Stimulated activated naive CD4-positive, alpha-beta T cell (primary cell): ENCODE data around the gene LRCH1.
"Not testable (repeated sequence)": the region's sequence is repeated elsewhere in the genome, so short reads cannot be mapped to it uniquely, and the experiment has no call there.

ENCODE experiments used
- DNase-seq, 6 experiments: peaks; one replicate each; lab custom pipeline; 2025; lab: John Stamatoyannopoulos, UW

The LRCH1 gene, protein sequence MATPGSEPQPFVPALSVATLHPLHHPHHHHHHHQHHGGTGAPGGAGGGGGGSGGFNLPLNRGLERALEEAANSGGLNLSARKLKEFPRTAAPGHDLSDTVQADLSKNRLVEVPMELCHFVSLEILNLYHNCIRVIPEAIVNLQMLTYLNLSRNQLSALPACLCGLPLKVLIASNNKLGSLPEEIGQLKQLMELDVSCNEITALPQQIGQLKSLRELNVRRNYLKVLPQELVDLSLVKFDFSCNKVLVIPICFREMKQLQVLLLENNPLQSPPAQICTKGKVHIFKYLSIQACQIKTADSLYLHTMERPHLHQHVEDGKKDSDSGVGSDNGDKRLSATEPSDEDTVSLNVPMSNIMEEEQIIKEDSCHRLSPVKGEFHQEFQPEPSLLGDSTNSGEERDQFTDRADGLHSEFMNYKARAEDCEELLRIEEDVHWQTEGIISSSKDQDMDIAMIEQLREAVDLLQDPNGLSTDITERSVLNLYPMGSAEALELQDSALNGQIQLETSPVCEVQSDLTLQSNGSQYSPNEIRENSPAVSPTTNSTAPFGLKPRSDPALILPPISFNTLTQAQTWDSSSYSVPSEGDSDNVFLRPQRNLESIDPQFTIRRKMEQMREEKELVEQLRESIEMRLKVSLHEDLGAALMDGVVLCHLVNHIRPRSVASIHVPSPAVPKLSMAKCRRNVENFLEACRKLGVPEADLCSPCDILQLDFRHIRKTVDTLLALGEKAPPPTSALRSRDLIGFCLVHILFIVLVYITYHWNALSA

DNA sequence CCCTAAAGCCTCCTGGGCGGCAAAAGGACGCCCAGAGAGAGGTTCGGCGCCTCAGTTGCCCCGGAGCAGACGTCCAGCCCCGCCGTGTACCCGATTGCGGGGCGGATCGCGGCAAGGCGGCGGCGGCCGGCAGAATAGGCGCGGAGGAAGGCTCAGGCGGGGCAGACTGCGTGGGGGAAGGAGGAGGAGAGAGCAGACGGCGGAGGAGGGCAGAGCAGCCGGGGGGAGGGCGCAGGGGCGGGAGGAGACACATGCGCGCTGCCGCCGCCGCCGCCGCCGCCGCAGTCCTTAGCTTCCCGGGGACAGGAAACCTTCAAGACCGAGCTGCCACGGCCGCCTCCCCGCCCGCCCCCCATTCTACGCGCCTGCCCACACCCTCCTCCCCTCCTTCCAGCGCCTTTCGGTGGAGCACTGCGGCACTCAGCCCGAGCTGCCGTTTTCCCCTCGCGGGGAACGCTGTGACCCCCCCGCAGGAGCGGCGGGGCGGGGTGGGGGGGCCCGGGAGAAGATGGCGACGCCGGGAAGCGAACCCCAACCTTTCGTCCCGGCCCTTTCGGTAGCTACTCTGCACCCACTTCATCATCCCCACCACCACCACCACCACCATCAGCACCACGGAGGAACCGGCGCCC, at the start of gene LRCH1:
LRCH1 (plus strand) TSS at position 282 of the 632 bp plus-strand sequence; CDS start at position 509, 227 bp downstream.
- DNase-seq, result peak; percentile 73 to 81 (median 78)

DNA sequence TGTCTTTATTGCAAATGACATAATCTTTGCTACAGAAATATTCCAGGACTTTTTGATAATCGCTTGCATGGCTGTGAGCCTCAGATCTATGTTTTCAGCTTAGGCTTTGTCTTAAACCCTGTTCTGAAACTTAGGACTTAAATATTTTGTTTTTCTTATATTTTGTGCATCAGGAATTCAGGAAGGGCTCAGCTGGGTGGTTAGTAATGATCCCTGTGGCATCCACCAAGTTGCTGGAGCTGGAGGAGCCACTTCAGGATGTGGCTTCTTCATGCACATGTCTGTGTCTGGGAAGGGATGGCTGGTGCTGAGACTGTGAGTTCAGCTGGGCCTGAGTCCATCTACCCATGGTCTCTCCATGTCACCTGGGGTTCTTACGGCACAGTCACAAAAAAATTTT, 48.9 kb upstream of the LRCH1 start:
- no peak for DNase-seq

DNA sequence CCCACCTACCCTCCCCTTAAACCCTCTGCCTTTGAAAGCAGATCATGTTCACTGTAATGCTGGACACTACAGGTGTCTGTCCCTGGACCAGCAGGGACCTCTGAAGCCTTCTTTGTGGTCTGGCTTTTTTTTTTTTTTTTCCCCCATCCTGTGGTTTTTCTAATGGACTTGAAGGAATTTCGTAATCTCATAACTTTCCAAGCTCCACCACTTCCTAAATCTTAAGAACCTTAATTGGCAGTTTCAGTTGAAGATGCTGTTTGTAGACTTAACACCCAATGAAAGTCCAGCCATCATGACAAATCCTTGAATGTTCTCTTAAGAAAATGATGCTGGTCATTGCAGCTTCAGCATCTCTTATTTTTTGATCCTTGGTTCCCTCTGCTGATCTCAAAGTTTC, 45.0 kb upstream of the LRCH1 start:
- DNase-seq, result no peak

DNA sequence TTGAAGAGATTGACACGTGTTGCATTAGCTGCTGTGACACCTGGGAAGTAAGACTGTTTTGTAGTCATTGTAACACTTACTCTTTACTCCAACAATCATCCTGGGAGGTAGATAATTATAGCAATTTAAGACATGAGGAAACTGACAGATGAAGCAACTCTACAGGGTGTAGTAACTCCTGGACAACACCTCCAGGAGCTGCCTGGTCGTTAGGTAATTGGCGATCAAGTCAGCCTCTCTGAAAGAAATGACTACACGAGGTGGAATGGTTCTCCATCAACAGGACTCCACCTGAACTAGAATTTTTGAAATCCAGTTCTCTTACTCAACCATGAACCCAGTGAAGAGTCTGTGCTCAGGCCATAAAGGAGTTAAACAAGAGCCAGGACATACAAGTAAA, 43.0 kb upstream of the LRCH1 start:
- DNase-seq, result no peak

DNA sequence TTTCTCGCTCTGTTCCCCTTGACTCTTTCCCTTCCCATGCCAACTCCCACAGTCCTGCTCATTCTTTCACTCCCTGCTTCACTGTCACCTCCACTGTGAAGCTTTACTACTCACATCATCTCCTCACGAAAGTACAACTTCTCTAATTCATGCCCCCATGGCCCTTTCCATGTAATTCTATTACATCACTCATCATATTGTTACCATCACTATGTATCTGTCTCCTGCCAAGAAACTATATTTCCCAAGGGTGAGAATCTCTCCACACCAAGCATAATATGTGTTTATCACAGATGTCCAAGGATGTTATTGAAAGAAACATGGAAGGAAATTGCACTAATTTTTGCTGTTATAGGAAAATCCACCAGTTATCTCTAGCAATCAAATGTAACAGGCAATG, 37.2 kb upstream of the LRCH1 start:
- DNase-seq, result no peak

DNA sequence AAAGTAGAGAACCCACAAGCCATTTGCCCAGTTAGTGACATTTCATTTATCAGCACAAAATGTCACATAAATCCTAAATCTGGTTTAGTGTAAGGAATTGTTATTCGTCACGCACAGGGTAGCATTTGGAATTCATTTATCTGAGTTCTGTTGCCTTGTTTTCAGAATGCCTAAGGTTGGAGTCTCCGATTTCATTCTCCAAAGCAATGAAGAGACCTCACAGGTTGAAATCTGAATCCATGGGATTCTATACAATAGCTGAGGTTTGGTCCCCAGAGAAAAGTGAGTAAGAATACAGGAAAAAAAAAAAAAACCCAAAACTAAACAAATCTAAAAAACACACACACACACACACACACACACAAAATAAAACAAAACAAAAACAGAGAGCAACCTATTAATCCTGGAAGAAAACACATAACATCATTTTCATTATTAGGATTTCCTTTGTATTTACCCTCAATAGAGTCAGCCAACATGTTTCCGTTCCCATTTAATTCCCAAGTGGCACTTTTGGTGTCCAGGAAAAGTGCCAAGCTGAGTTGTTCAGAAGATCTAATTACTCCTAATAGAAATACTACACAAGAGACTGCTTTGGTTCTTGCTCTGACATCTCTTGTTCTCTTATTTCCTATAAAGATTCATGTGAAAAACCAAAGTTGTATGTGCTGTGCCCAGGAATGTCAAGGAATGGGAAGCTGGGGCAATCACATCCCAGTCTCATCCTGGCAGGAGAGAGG, 36.2 kb upstream of the LRCH1 start:
- no peak for DNase-seq

DNA sequence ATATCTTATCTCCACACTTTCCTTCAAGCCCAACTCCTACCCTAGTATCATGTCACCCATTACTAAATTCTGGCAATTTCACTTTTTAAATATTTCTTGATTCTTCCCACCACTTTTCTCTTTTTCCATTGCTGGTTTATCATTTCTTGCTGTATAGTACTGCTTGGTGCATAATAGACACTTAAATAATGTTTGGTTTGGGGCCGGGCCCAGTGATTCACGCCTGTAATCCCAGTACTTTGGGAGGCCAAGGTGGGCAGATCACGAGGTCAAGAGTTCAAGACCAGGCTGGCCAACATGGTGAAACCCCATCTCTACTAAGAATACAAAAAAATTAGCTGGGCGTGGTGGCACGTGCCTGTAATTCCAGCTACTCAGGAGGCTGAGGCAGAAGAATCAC, 35.2 kb upstream of the LRCH1 start:
- DNase-seq, result not testable (repeated sequence)

DNA sequence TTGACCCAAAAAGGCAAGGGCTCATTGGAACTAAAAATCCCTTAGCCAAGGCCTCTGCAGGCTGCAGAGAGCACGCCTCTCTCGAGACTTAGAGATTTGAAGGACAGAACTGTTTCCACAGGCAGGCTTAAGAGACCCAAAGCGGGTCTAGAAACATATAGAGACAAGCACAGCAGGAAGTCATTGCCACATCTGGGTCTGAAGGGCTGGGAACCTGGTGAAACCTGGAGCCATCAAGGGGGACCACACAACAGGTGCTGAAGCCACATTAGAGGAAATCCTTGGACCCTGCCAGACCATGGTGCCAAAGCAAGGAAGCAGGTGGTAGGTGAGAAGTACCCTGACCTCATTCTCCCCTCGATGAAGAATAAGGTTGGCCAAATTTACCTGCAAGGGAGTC, 33.8 kb upstream of the LRCH1 start:
- DNase-seq, result no peak

DNA sequence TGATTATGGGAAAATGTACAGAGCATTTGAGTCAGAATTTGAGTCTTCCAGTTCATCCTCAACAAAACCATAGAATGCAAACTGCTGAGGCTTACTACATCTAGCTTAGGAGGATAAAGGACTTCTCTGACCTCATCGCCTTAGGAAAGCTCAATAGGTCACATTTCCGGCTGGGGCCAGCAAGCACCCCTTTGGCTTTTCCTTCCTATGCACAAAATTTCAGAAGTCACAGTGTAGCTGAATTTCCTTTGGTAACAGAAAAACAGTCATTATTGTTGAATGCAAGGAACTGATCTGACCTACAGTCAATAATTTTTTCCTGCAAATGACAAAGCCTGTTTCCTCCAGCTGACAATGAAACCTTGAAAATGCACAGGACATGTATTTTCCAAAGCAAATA, 32.8 kb upstream of the LRCH1 start:
- no peak for DNase-seq

DNA sequence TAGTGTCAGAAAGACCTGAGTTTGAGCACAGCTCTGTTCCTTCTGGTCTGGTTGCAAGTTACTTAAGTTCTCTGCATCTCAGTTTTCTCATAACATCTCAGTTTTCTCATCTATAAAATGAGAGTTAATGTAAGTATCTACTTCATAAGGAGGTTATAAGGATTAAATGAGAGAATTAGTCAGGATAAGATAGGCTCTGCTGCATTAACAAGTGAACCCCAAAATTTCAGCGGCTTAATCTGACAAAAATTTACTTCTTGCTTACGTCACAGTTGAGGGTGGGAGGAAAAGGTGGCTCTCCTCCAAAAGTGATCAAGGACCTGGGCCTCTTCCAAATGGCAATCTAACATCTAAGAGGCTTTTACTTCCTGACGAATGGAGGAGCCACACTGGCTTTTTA, 31.5 kb upstream of the LRCH1 start:
- no peak for DNase-seq

DNA sequence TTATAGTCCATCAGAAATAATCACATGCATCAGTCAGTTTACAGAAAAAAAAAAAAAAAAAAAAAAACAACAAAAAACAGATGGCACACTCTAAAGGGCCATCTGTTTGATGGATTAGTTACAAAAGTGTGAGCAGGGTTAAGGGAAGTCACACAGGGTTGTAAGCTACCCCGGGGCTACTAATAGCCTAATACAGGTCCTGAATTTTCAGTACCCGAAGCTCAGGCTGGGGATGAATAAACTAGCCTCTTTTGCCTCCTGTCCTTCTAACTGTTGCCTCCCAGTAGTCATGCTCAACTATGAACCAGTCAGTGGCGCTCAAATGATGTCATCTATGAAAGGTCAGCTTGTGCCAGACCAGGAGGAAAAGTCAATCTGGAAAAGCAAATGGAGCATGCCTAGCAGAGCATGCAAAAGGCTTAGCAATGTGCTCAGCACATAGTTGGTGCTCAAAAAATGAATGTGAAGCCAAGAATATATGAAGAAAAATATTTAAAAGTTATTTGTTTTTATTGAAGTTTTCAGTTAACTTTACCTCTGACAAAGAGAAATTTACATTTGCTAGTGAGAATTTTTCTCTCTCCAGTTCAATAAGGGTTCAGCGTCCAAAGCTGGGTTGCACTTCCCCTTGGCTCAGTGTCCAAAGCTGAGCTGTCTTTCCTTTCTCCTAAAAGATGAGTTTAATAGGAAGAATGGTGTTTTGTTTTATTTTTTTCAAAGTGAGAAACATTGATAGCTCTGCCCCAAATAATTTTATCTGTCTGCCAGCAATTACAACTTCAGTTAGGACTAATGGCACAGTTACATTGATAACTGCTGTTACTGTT, 30.8 kb upstream of the LRCH1 start:
- DNase-seq, result no peak

DNA sequence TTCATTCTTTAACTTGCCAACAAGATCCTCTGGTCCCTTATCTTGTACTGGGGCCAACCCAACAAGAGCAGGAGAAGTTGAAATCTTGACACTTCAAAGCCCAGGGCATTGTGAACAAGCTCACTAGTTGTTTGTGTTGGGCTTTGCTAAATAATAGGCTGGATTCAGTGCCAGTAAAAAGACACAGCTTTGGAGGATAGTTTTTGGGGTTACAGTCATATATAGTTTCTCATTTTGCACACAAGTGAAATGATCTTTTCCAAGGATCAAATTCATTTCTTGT, 30.3 kb upstream of the LRCH1 start:
- no peak for DNase-seq

DNA sequence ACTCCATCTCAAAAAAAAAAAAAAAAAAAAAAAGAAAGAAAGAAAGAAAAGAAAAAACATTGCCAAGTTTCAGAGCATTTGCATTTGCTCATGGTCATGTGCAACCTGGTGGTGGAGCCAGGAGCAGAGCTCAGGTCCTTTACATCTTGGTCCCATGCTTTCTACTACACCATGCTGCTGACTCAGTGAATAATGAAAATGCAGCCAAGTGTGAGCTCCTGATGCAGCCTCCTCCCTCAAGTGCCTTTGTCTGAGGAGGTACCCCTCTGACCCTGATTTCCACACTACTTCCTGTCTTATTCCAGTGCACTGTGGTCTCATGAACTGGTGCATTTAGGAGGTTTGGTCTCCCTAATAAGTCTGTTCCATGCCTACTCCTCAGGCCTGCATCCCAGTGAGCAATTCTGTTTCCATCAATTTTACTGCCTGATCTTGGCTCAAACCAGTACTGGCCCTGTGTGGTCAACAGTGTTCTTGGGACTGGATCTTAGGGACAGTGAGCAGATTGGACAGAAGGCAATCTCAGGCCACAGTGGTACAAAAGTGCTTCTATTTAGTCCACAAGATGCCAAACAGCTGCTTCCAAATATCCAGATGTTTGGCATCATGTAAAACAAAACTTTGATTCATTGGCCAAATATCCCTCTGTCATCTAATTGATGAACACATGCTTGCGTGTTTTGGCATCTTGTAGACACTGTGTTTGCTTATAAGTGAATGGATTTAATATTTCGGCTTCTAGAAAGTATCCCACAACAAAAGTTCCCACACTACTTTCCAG, 28.8 kb upstream of the LRCH1 start:
- no peak for DNase-seq

DNA sequence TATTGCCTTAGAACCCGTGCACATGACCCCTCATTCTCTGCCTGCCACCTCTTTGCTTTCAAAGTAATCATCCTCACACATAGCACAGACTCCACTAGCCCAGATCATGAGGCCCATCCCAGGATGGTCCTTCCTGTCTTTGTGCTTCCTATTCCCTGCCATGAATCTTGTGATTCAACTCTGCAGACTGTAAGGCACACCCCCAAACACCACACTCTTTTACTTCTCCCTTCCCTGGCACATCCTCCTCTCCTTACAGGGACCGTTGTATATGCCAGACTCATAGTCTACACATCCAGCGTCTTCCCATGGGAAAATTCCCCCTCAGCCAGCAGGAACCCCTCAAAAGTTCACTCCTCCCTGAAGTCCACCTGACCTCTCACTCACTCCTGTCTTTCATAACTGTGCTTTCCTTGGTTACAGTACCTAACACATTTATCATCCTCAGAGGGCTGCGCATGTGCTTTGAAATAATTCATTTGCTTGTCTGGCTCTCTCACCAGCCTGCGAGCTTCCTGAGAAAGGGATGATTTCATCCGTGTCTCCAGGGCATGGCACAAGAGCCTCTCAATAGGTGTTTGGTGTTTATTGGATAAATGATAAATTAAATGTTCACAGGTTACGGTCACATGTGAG, 26.8 kb upstream of the LRCH1 start:
- no peak for DNase-seq

DNA sequence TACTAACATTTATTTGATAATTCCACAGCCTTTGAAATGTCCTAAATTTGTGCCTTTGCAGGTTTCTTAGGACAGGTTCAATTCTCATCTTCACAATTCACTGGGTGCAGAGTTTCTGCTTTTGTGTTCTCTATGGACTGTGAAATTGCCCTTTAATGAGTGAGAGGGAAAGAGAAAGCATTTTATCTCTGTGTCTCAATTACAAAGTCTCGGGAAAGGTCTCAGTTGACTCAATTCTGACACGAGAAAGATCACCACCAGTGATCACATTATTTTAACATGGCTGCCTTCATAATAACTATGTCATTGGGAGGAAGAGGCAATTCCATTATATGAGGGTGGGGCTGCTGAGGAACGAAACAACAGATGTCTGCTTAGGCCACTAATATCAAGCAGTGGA, 26.2 kb upstream of the LRCH1 start:
- no peak for DNase-seq

DNA sequence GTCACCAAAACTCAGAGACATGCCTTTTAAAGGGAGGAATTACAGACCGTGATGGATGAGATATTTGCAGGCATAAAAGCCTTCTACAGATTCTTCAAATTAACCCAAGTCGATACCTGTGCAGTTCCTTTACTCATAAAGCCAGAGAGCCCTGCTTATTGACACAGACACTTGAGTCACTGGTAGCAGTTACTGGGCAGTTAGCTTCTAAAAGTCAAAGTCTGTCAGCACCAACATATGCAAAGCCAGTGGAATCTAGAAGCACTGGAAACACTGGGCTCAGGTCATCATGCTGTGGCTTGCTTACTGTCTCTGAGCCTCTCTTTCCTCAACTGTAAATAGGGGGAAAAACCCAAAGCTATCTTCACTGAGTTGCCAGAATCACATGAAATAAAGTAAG, 25.7 kb upstream of the LRCH1 start:
- no peak for DNase-seq

DNA sequence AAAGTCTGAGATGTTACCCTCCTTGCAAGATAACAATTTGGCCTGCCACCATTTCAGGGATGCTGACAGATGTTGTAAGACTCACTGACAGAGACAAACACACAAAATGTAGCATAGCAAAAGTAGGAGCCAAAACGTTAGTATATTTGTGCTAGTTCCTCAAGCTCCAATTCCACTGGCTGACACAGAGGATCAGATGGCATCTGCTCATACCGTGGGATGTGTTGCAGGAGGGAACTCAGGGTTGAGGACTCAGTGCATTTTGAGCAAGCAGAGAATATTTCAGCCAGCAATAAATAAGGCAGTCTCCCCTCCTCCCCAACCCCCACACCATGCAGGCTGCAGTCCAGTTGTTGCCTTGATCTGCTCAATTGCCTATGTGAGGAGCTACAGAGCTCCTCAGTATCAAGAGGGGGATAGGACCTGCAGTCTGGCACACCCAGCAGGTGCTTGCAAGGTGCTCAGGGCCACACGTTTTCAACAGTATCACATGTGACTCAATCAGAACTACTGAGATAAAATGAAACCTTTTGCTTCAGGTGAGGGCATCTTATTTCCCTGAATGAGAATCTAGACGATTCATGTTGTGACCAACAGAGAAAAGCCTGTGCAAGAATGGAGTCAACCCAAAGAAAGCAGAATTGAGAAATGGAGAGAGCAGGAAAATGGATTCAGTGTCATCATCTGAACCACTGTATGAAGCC, 23.6 kb upstream of the LRCH1 start:
- DNase-seq, result no peak

DNA sequence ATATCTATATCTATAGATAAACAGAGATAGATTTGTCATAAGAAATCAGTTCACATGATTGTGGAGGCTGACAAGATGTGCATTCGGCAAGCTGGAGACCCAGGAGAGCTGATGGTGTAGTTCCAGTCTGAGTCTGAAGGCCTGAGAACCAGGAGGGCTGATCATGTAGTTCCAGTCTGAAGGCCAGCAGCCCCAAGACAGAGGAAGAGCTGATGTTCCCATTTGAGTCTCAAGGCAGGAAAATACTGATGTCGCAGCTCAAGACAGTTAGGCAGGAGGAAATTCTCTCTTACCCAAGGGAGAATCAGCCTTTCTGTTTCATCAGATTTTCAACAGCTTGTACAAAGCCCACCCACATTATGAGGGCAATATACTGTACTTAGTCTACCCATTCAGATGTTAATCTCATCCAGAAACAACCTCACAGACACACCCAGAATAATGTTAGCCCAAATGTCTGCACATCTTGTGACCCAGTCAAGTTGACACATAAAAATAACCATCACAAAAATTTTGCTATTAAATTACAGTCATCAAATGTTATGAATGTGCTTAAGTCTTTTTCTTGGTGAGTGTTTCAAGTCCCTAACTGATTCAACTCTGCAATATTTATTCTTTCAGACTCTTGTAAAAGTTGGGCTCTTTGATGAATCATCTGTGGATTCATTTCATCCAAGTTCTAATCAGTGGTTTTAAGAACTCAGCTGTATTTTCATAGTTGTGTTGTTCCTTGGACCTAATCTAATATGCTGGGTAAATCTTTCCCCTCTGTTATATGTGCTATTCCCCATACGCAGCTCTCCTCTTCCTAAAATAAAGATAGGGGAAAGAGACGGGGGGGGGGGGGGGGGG, 22.7 kb upstream of the LRCH1 start:
- no peak for DNase-seq

DNA sequence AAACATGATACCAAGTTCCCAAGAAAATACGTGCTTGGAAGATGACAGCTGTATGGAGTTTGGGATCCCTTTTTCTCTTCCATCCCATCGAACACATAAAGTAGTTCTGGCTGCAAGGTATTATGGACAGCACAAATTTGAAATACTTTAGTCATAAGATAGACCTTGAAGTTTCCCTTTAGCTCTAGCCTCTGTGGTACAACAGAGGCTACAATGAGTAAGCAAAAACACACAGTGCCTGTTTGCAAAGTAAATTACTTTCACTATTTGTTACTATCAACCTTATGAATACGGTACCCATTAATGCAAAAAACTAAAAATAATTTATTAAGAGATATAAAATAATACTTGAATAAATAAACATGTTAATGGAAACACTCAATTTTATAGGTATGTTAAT, 21.0 kb upstream of the LRCH1 start:
- DNase-seq, result no peak
